ENCODE data around the gene CACNA1S.

CACNA1S gene

DNA sequence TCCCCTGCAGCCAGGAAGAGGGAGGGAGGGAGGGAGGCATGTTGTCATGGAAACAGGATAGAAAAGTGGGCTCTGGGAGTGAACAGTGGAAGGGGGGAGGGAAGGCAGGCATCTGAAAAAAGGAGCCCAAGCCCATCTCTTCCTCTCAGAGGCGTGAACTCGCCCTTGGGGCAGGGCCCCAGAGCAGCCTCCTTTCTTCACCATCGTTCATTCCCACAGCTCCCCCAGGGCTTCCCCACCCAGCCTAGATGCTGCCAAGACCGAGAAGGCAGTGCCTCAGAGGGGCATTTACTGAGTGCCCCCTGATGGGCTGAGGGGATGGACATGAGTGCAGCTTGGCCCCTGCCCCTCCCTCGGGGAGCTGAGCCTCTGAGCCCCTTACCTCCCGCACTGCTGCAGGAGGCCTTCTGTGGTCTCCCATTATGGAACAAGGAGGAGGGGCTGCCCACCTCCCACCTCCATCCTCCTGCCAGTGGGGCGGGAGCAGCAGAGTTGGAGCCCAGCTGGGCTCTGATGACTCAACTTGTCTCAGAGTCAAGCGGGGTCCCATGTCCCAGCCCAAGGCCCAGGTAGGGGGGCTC is 49.6 kb downstream of the CACNA1S start:
- DNase-seq (ENCODE audit: low read depth in 2 of 2), result no peak

DNA sequence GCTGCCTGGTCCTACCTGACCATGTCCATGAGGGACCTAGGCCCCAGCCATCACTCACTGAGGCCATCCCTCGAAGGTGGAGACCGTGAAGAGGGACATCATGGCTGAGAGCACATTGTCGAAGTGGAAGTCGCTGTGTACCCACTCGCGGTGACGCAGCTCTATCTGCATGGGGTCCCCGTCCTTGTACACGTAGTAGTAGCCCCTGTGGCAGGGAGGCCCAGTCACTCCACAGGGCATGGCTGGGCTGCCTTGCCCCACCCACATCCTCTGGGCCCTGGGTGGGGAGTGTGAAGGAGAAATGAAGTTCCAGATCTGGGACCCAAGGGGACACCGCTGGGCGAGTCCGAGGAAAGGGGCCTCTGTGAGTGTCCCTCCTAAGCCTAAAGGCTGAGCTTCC is 50.3 kb downstream of the CACNA1S start:
- DNase-seq (ENCODE audit: low read depth in 2 of 2), result no peak

DNA sequence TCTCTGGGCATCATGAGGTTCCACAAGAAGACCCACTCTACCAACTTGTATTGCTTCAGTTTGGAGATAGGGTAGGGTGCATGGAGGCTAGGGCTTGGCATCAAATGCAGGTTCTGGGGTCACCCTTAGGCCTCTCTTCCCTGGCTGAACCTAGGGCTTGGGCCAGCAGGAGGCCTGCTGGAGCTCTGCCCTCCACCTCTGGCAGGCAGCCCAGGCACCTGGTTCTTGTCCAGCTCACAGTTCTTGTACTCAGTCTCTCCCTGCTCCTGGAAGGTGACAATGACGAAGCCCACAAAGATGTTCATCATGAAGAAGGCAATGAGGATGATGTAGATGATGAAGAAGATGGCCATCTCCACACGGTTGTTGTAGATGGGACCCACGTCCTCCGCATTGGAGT is 51.2 kb downstream of the CACNA1S start:
- no peak for DNase-seq (ENCODE audit: low read depth in 2 of 2)

DNA sequence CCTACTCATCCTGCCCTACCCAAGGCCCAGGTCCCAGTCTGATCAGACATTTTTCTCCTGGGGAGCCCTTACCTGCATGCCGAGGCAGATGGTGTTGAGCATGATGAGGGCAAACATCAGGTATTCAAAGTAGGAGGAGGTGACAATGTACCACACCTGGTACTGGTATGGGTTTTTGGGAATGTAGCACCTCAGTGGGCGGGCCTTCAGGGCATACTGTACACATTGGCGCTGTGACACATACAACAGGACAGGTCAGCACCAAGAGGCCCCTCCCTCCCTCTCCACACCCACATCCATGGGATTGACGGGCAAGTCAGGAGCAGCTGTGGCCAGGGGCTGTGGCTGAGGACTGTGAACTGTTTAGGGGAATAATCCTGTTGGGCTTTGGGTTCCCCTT is 51.6 kb downstream of the CACNA1S start:
- no peak for DNase-seq (ENCODE audit: low read depth in 2 of 2)

DNA sequence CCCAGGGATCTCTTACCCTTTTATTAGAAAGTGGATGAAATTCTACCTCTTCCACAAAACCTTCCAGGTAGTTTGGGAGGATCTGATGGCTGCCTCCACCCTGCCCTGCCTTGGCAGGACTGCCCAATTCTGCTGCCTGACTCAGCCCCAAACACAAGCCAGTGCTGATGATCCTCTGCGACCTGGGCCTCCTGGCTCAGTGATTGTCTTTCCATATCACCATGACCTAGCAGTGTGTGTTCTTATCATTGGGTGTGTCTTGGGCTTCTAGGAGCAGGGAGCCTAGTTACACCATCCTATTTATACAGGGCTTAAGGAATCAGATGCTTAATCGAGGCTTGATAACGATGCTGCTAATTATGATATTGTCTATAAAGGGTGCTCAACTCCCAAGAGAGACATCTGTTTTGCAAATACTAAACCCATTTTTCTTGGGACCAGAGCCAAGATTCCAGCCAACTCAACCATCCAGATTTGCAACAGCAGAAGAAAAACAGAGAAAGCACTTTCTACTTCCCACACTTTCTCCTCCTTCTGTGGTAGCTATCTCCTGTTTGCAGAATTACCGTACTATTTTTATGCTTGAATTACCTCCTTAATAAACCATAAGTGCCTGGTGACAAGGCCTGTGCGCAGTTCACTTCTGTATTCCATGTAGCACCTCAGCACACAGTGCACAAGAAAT is 52.2 kb downstream of the CACNA1S start:
- DNase-seq (ENCODE audit: low read depth in 2 of 2), result no peak

DNA sequence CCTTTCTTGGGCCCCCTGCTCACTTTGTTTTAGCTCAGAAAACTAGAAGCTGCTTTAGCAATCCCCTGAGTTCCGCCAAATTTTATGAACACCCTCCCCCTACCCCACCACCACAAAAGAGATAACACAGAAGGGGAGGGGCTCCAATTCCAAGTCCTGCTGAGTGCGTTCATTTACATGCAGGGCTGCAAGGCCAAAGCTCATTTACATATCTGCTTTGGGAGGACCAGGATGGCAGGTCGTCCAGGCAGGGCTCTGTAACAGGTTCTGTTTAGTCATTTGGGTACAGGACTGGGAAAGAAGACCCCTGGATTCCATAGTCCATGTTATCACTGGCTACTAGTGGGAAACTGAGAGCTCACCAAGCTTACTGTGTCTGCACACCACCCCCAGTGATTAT is 52.8 kb downstream of the CACNA1S start:
- no peak for DNase-seq (ENCODE audit: low read depth in 2 of 2)

DNA sequence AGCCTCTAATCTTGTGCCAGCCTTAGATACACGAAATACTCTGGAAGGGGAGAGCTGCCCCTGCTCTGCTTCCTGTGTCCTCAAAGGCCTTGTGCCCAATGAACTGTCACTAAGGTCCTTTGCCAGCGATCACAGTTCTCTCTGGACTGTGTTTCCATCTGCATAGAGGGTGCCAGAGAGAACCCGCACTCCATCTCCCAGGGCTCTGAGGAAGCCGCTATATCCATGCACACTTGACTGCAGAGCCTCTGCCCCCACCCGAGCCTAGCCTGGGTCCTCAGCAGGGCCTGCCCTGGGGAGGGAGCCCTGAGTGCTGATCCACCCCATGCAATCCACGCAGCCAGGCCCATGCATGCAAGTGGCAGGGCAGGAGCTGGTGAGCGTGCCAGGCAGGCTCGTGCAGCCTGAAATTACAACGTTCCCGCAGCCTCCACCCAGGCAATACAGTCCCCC is 58.1 kb downstream of the CACNA1S start:
- DNase-seq (ENCODE audit: low read depth in 2 of 2), result no peak

DNA sequence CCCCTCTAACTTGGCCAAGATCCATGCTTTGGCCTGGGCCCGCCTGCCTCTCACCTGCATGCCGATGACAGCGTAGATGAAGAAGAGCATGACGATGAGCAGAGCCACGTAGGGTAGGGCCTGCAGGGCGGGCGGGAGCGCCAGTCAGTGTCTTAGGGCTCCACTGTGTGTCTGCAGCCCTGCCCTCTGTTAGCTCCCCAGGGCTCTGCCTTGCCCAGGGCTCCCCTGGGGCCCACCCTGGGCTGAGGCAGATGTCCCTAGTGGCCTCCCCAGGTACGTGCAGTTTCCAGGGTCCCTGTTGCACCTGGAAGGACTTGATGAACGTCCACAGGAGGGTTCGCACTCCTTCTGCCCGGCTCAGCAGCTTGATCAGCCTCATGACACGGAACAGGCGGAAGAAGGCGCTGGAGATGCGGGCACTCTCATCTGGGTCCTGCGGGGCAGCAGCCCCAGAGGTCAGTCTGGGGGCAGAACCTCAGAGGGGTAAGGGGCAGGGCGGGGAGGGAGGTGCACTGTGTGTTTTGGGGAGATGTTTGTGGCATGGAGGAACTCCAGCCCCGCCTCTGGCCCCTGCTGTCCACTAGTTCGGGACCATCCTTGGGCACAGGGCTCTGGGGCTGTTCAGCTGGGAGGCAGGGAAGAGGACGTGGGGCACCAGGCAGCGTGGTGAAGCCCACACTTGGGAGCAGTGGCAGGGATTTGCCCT is 58.9 kb downstream of the CACNA1S start:
- no peak for DNase-seq (ENCODE audit: low read depth in 2 of 2)

DNA sequence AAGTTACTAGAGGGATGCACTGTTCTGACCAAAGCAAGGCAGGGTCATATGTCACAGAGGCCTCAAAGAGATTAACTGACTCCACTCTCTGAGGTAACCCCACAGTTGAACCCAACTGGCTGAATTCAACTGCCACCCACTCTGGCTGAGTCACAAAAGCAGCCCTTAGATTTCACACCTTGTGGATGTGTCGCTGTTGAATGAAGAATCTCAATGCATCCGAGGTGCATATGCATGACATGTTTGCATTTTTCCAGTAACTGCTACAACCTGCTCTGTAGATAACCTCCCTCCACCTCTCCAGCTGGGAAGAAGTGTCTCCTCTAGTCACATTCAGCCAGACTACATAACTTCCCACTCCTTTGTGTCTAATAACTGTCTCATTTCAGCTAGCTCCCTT is 60.8 kb downstream of the CACNA1S start:
- no peak for DNase-seq (ENCODE audit: low read depth in 2 of 2)

DNA sequence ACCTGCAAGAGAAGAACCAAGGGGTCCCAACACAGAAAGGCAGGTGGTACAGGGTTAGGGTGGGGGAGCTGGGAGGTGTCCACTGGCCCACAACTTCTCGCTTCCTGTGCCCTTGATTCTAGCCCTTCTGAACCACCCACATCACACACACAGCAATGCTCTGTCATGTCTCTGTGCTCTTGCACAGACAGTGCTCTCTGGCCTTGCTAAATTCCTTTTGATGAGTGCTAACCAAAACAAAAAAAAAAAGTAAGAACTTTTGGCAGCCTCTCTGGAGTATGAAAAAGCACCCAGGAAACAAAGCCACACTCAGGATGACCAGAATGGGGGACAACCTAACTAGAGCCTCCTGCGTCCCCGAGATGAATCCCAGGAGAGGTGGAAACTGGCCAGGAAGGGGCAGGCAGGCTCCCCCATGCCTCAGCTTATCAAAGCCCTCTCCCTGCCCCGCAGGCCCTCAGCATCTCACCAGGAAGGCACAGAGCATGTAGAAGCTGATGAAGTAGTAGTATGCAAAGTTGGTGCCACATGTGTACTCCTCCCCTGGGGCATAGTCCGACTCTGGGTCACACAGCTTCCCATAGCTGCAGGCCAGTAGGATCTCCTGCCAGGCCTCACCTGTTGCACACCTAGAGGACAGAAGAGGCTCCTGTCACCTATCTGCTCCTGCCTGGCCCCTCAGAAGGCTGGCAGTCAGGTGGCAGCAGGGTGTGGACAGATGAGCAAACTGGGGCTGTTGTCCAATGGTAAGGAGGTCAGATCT is 61.5 kb downstream of the CACNA1S start:
- DNase-seq (ENCODE audit: low read depth in 2 of 2), result no peak

DNA sequence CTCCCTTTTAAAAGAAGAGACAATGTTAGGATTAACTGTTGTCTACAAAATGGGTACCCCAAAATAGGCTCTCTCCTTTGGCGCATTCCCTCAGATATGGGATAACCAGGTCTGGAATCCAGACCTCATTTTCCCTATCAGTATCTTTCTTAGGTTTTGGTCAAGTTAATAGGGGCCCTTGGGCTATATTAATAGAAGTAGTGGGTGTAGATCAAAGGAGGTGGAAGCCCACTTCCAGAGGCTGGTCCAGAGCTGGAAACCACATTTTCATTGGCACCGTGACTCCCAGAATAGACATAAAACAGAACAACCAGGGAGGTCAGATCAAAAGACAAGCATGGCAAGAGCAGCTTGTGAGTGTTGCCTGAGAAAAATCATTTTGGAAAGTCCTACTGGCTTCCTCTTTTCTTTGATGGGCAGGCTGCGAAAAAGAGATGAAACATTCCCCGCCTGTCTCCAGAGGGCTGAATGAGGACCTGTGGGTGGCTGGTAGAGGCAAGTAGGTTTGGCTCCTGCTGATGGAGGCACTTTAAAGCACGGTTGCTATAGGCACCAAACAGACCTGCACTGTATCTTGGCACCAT is 62.9 kb downstream of the CACNA1S start:
- DNase-seq (ENCODE audit: low read depth in 2 of 2), result no peak

DNA sequence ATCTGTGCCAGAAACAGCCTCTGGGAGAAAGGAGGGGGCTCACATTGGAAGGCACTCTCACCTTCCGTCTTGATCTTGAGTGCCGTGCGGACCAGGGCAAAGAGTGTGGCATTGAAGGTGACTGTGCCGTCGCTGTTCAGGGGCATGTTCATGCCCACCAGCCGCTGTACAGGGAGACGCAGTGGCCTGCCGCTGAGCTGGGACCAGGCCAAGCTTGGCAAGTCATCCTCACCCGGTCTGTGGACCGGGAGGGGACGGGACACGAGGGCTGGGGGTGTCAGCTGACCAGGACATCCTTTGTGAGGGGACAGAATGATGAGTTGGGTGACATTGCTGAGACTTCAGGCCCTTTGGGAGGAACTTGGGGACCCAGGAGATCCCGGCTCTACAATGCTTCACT is 63.7 kb downstream of the CACNA1S start:
- DNase-seq (ENCODE audit: low read depth in 2 of 2), result no peak

DNA sequence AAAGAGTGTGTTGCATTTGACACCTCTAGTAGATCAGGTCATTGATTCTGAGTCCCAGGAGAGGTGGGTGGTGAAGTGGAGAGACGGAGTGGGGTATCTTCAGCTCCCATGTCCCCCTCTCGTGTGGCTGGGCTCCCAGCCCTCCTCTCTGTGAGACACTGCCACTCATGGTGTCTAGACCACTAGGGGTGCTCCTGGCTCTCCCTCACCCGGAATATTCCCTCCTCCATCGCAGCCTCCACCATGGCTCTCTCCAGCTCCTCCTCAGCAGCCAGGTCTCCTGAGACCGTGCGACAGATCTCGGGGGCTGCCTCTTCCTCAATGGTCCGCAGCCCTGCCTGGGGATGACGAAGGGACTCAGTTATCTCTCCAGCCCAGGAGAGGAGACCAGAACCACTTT is 68.1 kb downstream of the CACNA1S start:
- no peak for DNase-seq (ENCODE audit: low read depth in 2 of 2)

DNA sequence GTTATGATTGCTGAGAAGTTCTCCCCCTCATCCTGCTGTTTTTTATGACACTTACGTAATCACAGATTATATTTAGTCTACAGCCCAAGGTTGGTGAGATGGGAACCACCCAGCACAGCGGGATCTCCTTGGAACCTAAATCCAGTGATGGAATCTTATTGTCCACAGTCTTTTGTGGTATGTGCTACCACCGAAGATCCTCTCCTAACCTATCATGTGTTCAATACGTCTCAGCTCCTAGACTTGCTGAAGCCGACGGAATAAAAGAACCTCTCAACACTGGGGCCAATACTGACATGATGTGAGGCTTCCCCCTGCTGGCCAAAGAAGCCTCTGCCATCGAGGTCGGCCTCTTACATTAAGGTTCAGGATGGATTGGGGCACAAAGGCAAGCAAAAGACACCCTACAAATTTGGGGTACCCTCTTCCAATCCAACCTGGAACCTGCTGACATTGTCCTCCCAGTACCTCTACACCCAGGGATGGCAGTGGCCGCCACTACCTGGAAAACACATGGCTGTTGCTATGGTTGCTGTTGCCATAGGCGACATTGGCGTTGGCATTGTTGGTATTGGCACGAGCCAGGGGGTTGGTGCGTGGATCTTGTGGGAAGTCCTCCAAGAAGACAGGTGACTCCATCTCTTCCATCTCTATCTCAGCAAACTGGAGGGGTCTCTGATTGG is 69.3 kb downstream of the CACNA1S start:
- peak; percentile 31 to 50 for DNase-seq (ENCODE audit: low read depth in 2 of 2)

DNA sequence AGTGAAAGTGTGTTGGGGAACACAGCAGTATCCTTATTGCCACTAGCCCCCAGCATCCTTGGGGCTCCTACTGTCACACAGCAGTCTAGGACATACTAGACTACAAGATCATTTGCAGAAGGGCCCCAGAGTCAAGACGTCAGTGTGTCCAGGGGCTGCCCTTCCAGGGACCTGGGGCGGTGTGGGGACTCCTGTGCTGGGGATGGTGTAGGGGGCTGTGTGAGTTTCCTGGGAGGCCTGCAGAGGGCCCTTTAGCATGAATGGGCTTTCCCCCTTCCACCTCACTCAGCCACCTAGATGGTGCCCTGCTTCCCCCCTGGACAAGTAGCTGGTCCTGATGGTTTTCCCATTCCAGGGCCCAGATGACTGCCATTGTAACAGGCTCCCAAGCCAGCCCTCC is 71.2 kb downstream of the CACNA1S start:
- no peak for DNase-seq (ENCODE audit: low read depth in 2 of 2)

DNA sequence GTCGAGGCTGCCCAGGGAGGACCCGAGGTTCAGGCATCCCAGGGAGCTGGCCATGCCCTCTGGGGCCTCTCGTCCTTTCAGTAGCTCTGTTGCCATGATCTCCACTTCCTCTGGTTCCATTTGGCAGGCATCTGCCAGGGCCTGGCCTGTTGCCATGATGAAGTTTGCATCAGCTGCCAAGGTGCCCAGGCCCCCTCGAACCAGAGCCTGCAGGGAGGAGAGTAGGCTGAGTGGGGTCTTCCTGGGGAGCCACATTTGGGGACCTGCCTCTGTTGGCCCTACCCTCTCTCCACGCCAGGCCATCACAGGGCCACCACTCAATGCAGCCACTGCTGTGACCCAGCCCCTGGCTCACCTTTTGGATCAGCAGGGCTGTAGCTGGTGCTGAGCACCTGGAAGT is 72.3 kb downstream of the CACNA1S start:
- DNase-seq (ENCODE audit: low read depth in 2 of 2), result no peak

DNA sequence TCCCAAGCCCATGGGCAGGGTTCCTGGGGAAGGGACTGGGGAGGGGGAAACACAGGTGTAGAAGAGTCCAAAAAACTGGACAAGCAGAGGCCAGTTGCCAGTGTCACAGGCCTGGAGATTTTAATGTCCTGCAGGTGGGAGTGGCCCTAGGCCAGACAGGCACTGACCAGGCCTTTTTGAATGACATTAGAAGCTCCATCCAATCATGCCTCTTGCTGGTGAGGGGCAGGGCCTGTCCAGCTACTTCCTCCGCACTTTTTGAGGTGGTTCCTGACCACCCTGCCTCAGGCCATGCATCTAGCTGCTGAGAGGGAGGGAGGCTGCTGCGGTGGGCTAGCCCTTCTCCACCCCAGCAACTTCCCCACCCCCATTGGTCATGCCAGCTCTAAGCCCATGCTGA is 72.8 kb downstream of the CACNA1S start:
- no peak for DNase-seq (ENCODE audit: low read depth in 2 of 2)

DNA sequence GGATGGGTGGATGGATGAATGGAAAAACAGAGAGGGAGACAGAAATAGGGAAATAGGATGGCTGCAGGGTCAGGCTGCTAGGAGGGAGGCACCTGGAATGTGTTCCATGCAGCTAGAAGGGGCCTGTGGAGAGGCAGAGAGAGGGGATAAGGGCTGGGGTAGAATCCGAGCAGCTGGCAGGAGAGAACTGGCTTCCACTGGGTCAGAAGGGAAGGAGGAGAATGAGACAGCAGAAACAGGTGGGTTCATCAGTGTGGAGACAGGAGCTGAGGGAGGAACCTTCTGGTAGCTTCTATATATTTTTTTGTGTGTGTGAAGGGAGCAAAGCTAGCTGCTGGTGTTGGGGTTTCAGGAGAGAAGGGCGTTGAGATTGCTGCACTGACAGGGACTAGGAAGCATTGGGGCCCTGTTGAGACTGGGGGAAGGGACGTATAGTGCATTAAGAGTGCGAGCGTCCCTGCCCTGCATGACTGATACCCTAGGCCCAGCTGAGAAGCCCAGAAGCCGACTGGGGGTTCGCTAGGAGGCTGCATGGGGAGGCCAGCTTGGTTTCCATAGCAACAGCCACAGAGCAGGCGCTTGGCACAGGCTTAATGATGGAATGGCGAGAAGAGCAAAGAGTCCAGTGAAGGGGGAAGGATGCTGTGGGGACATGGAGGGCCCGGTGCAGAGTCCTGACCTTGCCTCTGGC is 73.9 kb downstream of the CACNA1S start:
- DNase-seq (ENCODE audit: low read depth in 2 of 2), result no peak

DNA sequence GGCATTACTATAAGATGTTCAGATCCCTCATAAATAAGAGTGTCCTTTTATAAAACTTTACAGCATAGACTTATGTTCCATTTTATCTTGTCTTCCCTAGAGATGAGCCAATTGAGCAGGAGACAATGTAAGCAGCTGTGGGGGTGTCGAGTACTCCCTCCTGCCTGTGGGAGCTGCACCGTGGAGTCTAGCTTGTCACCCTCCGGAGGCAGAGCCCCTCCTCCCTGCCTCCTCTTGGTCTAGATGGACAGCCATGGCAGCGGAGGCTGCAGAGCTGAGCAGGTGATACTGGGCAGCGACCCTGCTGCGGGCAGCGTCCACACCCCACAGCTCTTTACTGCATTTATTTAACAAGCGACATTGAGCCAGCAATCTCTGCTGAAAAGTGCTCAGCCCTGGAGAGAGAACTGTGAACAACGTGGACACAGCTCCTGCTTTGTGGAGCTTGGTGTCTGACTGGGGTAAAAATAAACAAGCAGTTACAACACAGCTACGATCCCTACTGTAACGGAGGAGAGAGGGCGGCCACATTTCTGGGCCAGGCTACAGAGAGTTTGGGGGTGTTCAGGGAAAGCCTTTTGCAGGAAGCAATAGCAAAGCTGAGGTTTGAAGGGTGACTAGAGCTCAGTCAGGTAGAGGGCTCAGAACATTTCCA is 75.9 kb downstream of the CACNA1S start:
- DNase-seq (ENCODE audit: low read depth in 2 of 2), result no peak

DNA sequence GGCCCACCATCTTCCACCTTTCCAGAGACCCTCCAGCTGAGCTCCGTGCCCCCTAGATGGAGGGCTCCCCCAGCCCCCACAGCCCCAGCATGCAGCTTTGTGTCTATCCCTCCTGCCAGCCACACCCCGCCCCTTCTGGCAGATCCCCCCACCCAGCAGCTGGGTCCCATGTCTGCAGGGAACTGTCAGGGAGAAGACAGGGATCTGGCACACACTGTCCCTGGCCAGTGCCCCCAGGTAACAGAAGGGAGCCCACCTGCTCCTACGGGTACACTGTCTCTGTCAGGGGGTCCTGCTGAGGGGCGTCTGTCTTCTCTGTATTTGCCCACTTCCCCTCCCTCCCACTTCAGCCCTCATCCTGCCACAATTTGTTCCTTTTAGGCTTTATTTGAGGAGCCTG is 77.6 kb downstream of the CACNA1S start:
- no peak for DNase-seq (ENCODE audit: low read depth in 2 of 2)
